HG02798 (cell line): ENCODE data around the gene LUM.

Experiments used
- ATAC-seq: cut with Tn5 transposase; IDR thresholded peaks from one replicate; pipeline ENCODE4 v1.9.1; 2021; ENCODE audit warnings: mild to moderate bottlenecking; ENCODE audit not compliant: unreplicated experiment, poor library complexity

The LUM gene

GRCh38 chr12:91078501-91078900, 32.8 kb downstream of the LUM start:
- no peak for ATAC-seq

- no peak for ATAC-seq
Observed at GRCh38 chr12:91077228-91077954, 33.9 kb downstream of the LUM start.

GRCh38 chr12:91074851-91075250, 36.4 kb downstream of the LUM start:
- no peak for ATAC-seq

GRCh38 chr12:91074154-91074709, 37.1 kb downstream of the LUM start:
- no peak for ATAC-seq

- no peak for ATAC-seq
Observed at GRCh38 chr12:91073426-91073825, 37.9 kb downstream of the LUM start.

- ATAC-seq: no peak
Observed at GRCh38 chr12:91072931-91073330, 38.4 kb downstream of the LUM start.

GRCh38 chr12:91070936-91071335, 40.4 kb downstream of the LUM start:
- no peak for ATAC-seq

- no peak for ATAC-seq
Observed at GRCh38 chr12:91065396-91065795, 45.9 kb downstream of the LUM start.

- ATAC-seq: no peak
Observed at GRCh38 chr12:91064640-91065039, 46.7 kb downstream of the LUM start.

- ATAC-seq: no peak
Observed at GRCh38 chr12:91061091-91061490, 50.2 kb downstream of the LUM start.

- ATAC-seq: no peak
Observed at GRCh38 chr12:91059211-91059610, 52.1 kb downstream of the LUM start.

GRCh38 chr12:91058786-91059185, 52.5 kb downstream of the LUM start:
- no peak for ATAC-seq

- no peak for ATAC-seq
Observed at GRCh38 chr12:91057368-91058165, 53.7 kb downstream of the LUM start, which contains the start of gene KERA. Gene KERA (minus strand): TSS chr12:91058024. CDS start chr12:91056281, 1,743 bp downstream.

GRCh38 chr12:91056488-91056887, 54.8 kb downstream of the LUM start:
- ATAC-seq: no peak

GRCh38 chr12:91055976-91056375, 55.3 kb downstream of the LUM start:
- no peak for ATAC-seq

- ATAC-seq: no peak
Observed at GRCh38 chr12:91053951-91054715, 57.2 kb downstream of the LUM start.
